ENCODE data around the gene SPNS2. TPM values are rescaled to one million over a fixed set of nuclear protein-coding genes. Genes with fewer than 3 reads are reported as not detected.

The SPNS2 gene
- total RNA-seq, 1 experiment from 2014 or later: 58.1 TPM

GRCh38 chr17:4479982-4480751 lies 18.5 kb upstream of the SPNS2 start:
- DNase-seq (ENCODE audit: low spot score): no peak
- in situ Hi-C loops (cut with HindIII; ENCODE audit: low sequenced_read_pairs): no loop called here

GRCh38 chr17:4480929-4481898 lies 17.5 kb upstream of the SPNS2 start:
- in situ Hi-C loops (cut with HindIII; ENCODE audit: low sequenced_read_pairs): no loop called here

GRCh38 chr17:4482338-4483011 lies 16.2 kb upstream of the SPNS2 start:
- in situ Hi-C loops (cut with HindIII; ENCODE audit: low sequenced_read_pairs): no loop called here
- no peak for DNase-seq (ENCODE audit: low spot score)

More at GRCh38 chr17:4480929-4481898, 17.5 kb upstream of the SPNS2 start:
- DNase-seq (ENCODE audit: low spot score): no peak

- peak; percentile 52 for DNase-seq (ENCODE audit: low spot score)
- in situ Hi-C loops (cut with HindIII; ENCODE audit: low sequenced_read_pairs): no loop called here
These were observed 15.5 kb upstream of the SPNS2 start for GRCh38 chr17:4483012-4483840.

GRCh38 chr17:4485676-4486646 lies 12.7 kb upstream of the SPNS2 start:
- no peak for DNase-seq (ENCODE audit: low spot score)
- in situ Hi-C loops (cut with HindIII; ENCODE audit: low sequenced_read_pairs): no loop called here

GRCh38 chr17:4487296-4487695 lies 11.4 kb upstream of the SPNS2 start:
- in situ Hi-C loops (cut with HindIII; ENCODE audit: low sequenced_read_pairs): no loop called here
- no peak for DNase-seq (ENCODE audit: low spot score)

GRCh38 chr17:4487820-4488716 lies 10.6 kb upstream of the SPNS2 start:
- DNase-seq (ENCODE audit: low spot score): peak; percentile 63
- in situ Hi-C loops (cut with HindIII; ENCODE audit: low sequenced_read_pairs): no loop called here

GRCh38 chr17:4488989-4489595 lies 9.6 kb upstream of the SPNS2 start:
- no peak for DNase-seq (ENCODE audit: low spot score)

GRCh38 chr17:4490109-4490591 lies 8.5 kb upstream of the SPNS2 start:
- in situ Hi-C loops (cut with HindIII; ENCODE audit: low sequenced_read_pairs): no loop called here
- no peak for DNase-seq (ENCODE audit: low spot score)

More at GRCh38 chr17:4488989-4489595, 9.6 kb upstream of the SPNS2 start:
- in situ Hi-C loops (cut with HindIII; ENCODE audit: low sequenced_read_pairs): no loop called here

GRCh38 chr17:4490637-4491061 lies 8.0 kb upstream of the SPNS2 start:
- DNase-seq (ENCODE audit: low spot score): no peak
- in situ Hi-C loops (cut with HindIII; ENCODE audit: low sequenced_read_pairs): no loop called here

- in situ Hi-C loops (cut with HindIII; ENCODE audit: low sequenced_read_pairs): no loop called here
- no peak for DNase-seq (ENCODE audit: low spot score)
These were observed 5.7 kb upstream of the SPNS2 start for GRCh38 chr17:4492721-4493561.

GRCh38 chr17:4497101-4497824 lies 1.4 kb upstream of the SPNS2 start:
- DNase-seq (ENCODE audit: low spot score): no peak
- in situ Hi-C loops (cut with HindIII; ENCODE audit: low sequenced_read_pairs): no loop called here

GRCh38 chr17:4499431-4500190 lies 930 bp downstream of the SPNS2 start:
- in situ Hi-C loops (cut with HindIII; ENCODE audit: low sequenced_read_pairs): no loop called here
- DNase-seq (ENCODE audit: low spot score): no peak

GRCh38 chr17:4500191-4500571 lies 1.5 kb downstream of the SPNS2 start:
- no peak for DNase-seq (ENCODE audit: low spot score)
- in situ Hi-C loops (cut with HindIII; ENCODE audit: low sequenced_read_pairs): no loop called here

All from G401 (cell line).